ENCODE data around the gene LRP1B.
"Not testable (repeated sequence)": the region's sequence is repeated elsewhere in the genome, so short reads cannot be mapped to it uniquely, and the experiment has no call there.

DNA sequence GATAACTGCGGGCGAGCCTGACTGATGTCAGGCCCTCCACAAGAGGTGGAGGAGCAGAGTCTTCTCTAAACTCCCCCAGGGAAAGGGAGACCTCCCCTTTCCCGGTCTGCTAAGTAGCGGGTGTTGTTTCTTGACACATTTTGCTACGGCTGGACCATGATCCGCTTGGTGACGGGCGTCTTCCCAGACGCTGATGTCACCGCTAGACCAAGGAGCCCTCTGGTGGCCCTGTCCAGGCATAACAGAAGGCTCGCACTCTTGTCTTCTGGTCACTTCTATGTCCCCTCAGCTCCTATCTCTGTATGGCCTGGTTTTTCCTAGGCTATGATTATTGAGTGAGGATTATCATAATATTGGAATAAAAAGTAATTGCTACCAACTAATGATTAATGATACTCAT is 1166.5 kb downstream of the LRP1B start:
- TF ChIP-seq, protein P1, sequence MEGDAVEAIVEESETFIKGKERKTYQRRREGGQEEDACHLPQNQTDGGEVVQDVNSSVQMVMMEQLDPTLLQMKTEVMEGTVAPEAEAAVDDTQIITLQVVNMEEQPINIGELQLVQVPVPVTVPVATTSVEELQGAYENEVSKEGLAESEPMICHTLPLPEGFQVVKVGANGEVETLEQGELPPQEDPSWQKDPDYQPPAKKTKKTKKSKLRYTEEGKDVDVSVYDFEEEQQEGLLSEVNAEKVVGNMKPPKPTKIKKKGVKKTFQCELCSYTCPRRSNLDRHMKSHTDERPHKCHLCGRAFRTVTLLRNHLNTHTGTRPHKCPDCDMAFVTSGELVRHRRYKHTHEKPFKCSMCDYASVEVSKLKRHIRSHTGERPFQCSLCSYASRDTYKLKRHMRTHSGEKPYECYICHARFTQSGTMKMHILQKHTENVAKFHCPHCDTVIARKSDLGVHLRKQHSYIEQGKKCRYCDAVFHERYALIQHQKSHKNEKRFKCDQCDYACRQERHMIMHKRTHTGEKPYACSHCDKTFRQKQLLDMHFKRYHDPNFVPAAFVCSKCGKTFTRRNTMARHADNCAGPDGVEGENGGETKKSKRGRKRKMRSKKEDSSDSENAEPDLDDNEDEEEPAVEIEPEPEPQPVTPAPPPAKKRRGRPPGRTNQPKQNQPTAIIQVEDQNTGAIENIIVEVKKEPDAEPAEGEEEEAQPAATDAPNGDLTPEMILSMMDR (IDR thresholded peaks at IDR 0.05; ENCODE audit: low read length): not testable (repeated sequence)
- TF ChIP-seq EZH2 (IDR thresholded peaks at IDR 0.05; ENCODE audit: borderline replicate concordance, low read length): not testable (repeated sequence)
